Liver (tissue), 9 donors: ENCODE results near the gene FUT4. TPM values are rescaled to one million over a fixed set of nuclear protein-coding genes. Genes with fewer than 3 reads are reported as not detected.
"Not testable (repeated sequence)": the region's sequence is repeated elsewhere in the genome, so short reads cannot be mapped to it uniquely, and the experiment has no call there.

ENCODE experiments used
- DNase-seq: peaks from one replicate; pipeline ENCODE4 v3.0.0-alpha.2; 2017; ENCODE audit warnings: low spot score
- H3K27ac ChIP-seq, 2 donors: one replicate each; pipeline ENCODE4 v1.7.0; 2013; ENCODE audit warnings: inconsistent platforms in 2 of 2, low read length in 2 of 2, control low read depth in 1 of 2, low read depth in 1 of 2, mild to moderate bottlenecking in 1 of 2
- H3K27me3 ChIP-seq, 4 donors: one replicate each; pipeline versions ENCODE4 v1.6.1 to v1.7.0; 2013; ENCODE audit warnings: low read length in 3 of 4, inconsistent platforms in 1 of 4, mild to moderate bottlenecking in 1 of 4, moderate library complexity in 1 of 4; ENCODE audit not compliant: control insufficient read depth in 4 of 4, insufficient read depth in 4 of 4
- H3K36me3 ChIP-seq, 4 donors: one replicate each; pipeline versions ENCODE4 v1.6.1 to v1.7.0; 2013; ENCODE audit warnings: low read length in 3 of 4, mild to moderate bottlenecking in 3 of 4, low read depth in 1 of 4, moderate library complexity in 1 of 4; ENCODE audit not compliant: control insufficient read depth in 4 of 4, insufficient read depth in 3 of 4
- H3K4me1 ChIP-seq, 4 donors: one replicate each; pipeline versions ENCODE4 v1.6.1 to v1.7.0; 2013; ENCODE audit warnings: low read length in 3 of 4, mild to moderate bottlenecking in 3 of 4, moderate library complexity in 1 of 4; ENCODE audit not compliant: control insufficient read depth in 4 of 4, insufficient read depth in 4 of 4
- H3K4me3 ChIP-seq, 3 donors: one replicate each; pipeline versions ENCODE4 v1.6.1 to v1.7.0; 2013; ENCODE audit warnings: low read length in 3 of 3, control low read depth in 1 of 3, low read depth in 1 of 3, mild to moderate bottlenecking in 1 of 3
- H3K9ac ChIP-seq, 2 donors: one replicate each; pipeline ENCODE4 v1.7.0; 2013; ENCODE audit warnings: low read length in 2 of 2, mild to moderate bottlenecking in 2 of 2, moderate library complexity in 2 of 2, control low read depth in 1 of 2, low read depth in 1 of 2
- H3K9me3 ChIP-seq, 4 donors: one replicate each; pipeline versions ENCODE4 v1.6.1 to v1.7.0; 2013; ENCODE audit warnings: low read length in 3 of 4; ENCODE audit not compliant: control insufficient read depth in 4 of 4
- HNF4A ChIP-seq, 2 donors: conservative IDR thresholded peaks; 2 replicates each; pipeline ENCODE4 v1.6.1; 2016; ENCODE audit warnings: antibody characterized with exemption in 2 of 2, mild to moderate bottlenecking in 2 of 2
- HNF4G ChIP-seq: IDR thresholded peaks from 2 replicates; pipeline ENCODE4 v1.6.1; 2016; ENCODE audit warnings: antibody characterized with exemption
- JUND ChIP-seq, 2 donors: IDR thresholded peaks; 2 replicates each; pipeline ENCODE4 v1.6.1; 2016; ENCODE audit warnings: antibody characterized with exemption in 2 of 2
- RAD21 ChIP-seq, 2 donors: IDR thresholded peaks; 2 replicates each; pipeline ENCODE4 v1.6.1; 2016; ENCODE audit warnings: antibody characterized with exemption in 2 of 2, mild to moderate bottlenecking in 2 of 2
- RXRA ChIP-seq, 2 donors: IDR thresholded peaks; 2 replicates each; pipeline ENCODE4 v1.6.1; 2017 to 2018; ENCODE audit warnings: antibody characterized with exemption in 2 of 2, mild to moderate bottlenecking in 1 of 2
- TAF1 ChIP-seq: conservative IDR thresholded peaks from 2 replicates; pipeline ENCODE4 v1.6.1; 2016; ENCODE audit warnings: antibody characterized with exemption, mild to moderate bottlenecking
- YY1 ChIP-seq: IDR thresholded peaks from 2 replicates; pipeline ENCODE4 v1.6.1; 2016; ENCODE audit warnings: antibody characterized with exemption, mild to moderate bottlenecking
- WGBS: extraction: QIAGEN DNeasy Blood & Tissue Kit; methylation state at CpG from one replicate; pipeline ENCODE4 v1.1.7; 2013; 5-methylcytosine and 5-hydroxymethylcytosine counted together
- polyA plus RNA-seq, 2 donors: library from polyadenylated mRNA; stranded (reverse) in 1 of 2; unstranded in 1 of 2; fragments of 200-250 nt in 1 of 2; fragments of >200 nt in 1 of 2; fragmentation: Nextera tagmentation in 1 of 2; extraction: Ambion mirVana in 1 of 2; gene quantifications; one replicate each; pipeline versions ENCODE4 v1.2.1 to v1.2.3, GENCODE V29; 2013 to 2015
- total RNA-seq, 2 donors: library from RNA; depleted of rRNA; stranded (reverse); fragments of >200 nt; gene quantifications; one replicate each; pipeline ENCODE4 v1.2.3, GENCODE V29; 2014
- TF ChIP-seq, protein P1 (sequence below): IDR thresholded peaks from 2 replicates; pipeline ENCODE4 v1.6.1; 2016; ENCODE audit warnings: antibody characterized with exemption, mild to moderate bottlenecking
- TF ChIP-seq, protein P2 (sequence below): fragments of 150-350 bp; IDR thresholded peaks from 2 replicates; pipeline ENCODE4 v1.5.1; 2017; ENCODE audit warnings: improper control_type of control experiment, low read depth, low read length; ENCODE audit not compliant: missing input control
- donor health status: healthy.
- donor health status: healthy.
- donor health status: healthy.
- donor health status: healthy.
- donor health status: healthy.

Gene FUT4
- total and polyA plus RNA-seq, 4 donors, result 0.47 to 4.3 (median 1.4) TPM

DNA sequence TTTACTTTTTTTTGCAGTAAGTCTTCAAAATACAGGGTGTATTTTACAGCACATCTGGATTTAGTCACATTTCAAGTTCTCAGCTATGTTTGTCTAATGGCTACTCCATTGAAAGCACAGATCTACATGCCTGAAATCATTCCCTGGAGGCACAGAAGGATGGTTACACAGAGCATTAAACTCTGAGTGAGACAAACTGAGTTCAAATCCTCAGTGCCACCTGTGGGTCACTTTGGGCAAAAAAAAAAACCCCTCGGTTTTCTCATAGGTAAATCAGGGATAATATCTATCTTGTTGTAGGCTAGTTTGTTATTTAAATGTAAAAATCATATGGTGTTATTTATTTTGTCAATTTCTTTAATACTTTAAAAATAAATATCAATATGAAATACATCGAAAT lies 42.2 kb upstream of the FUT4 start:
- no peaks in the 10 kb centered on the region for H3K27me3 ChIP-seq
- WGBS, result 78% methylated on average over 2 of the region's 2 CpGs
- no peak overlapping the region for H3K27ac ChIP-seq
- no peak overlapping the region for H3K9ac ChIP-seq
- H3K4me1 ChIP-seq, result no peaks in the 10 kb centered on the region
- H3K4me3 ChIP-seq, result no peak overlapping the region
- H3K36me3 ChIP-seq, result peaks cover 9 to 31% (median 27%) of the 10 kb centered on the region in 4 donors
- TF ChIP-seq TAF1 (no peak), YY1 (no peak), HNF4A (conservative IDR thresholded peaks at IDR 0.05) (no peak), HNF4G (no peak), JUND (IDR thresholded peaks at IDR 0.05) (no peak), RAD21 (IDR thresholded peaks at IDR 0.05) (no peak), RXRA (IDR thresholded peaks at IDR 0.05) (no peak)
- TF ChIP-seq, protein P1, sequence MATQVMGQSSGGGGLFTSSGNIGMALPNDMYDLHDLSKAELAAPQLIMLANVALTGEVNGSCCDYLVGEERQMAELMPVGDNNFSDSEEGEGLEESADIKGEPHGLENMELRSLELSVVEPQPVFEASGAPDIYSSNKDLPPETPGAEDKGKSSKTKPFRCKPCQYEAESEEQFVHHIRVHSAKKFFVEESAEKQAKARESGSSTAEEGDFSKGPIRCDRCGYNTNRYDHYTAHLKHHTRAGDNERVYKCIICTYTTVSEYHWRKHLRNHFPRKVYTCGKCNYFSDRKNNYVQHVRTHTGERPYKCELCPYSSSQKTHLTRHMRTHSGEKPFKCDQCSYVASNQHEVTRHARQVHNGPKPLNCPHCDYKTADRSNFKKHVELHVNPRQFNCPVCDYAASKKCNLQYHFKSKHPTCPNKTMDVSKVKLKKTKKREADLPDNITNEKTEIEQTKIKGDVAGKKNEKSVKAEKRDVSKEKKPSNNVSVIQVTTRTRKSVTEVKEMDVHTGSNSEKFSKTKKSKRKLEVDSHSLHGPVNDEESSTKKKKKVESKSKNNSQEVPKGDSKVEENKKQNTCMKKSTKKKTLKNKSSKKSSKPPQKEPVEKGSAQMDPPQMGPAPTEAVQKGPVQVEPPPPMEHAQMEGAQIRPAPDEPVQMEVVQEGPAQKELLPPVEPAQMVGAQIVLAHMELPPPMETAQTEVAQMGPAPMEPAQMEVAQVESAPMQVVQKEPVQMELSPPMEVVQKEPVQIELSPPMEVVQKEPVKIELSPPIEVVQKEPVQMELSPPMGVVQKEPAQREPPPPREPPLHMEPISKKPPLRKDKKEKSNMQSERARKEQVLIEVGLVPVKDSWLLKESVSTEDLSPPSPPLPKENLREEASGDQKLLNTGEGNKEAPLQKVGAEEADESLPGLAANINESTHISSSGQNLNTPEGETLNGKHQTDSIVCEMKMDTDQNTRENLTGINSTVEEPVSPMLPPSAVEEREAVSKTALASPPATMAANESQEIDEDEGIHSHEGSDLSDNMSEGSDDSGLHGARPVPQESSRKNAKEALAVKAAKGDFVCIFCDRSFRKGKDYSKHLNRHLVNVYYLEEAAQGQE, result no peak
- no peaks in the 10 kb centered on the region for H3K9me3 ChIP-seq
- no peak for DNase-seq

DNA sequence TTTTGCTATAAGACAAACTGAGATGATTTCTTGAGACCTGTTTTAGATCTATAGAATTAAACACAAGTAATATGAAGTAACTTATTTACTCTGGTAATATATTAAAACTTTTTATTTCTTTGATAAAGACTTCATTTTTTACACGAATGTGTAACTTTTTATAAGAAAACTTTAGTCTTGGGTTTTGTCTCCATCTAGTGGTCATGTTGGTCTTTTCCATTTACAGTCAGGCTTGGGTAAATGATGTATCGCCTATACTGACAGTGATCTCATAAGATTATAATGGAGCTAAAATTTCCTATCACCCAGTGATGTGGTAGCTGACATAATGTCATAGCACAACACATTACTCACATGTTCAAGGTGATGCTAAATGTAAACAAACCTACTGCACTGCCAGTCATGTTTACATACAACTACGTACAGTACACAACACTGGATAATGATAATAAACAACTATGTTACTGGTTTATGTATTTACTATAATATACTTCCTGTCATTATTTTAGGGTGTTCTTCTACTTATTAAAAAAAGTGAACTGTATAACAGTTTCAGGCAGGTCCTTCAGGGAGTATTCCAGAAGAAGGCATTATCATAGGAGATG lies 38.9 kb upstream of the FUT4 start:
- no peak for DNase-seq
- TF ChIP-seq, protein P2, sequence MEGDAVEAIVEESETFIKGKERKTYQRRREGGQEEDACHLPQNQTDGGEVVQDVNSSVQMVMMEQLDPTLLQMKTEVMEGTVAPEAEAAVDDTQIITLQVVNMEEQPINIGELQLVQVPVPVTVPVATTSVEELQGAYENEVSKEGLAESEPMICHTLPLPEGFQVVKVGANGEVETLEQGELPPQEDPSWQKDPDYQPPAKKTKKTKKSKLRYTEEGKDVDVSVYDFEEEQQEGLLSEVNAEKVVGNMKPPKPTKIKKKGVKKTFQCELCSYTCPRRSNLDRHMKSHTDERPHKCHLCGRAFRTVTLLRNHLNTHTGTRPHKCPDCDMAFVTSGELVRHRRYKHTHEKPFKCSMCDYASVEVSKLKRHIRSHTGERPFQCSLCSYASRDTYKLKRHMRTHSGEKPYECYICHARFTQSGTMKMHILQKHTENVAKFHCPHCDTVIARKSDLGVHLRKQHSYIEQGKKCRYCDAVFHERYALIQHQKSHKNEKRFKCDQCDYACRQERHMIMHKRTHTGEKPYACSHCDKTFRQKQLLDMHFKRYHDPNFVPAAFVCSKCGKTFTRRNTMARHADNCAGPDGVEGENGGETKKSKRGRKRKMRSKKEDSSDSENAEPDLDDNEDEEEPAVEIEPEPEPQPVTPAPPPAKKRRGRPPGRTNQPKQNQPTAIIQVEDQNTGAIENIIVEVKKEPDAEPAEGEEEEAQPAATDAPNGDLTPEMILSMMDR, result peak; percentile 59
- TF ChIP-seq HNF4A (conservative IDR thresholded peaks at IDR 0.05), result no peak
- peak; percentile 78 to 83 for TF ChIP-seq RAD21 (IDR thresholded peaks at IDR 0.05)
- 9% methylated on average over 3 of the region's 3 CpGs for WGBS
- no peaks in the 10 kb centered on the region for H3K9me3 ChIP-seq
- H3K9ac ChIP-seq, result no peak overlapping the region
- peaks cover 0 to 10% (median 4%) of the 10 kb centered on the region in 4 donors for H3K36me3 ChIP-seq
- H3K27ac ChIP-seq, result no peak overlapping the region
- no peaks in the 10 kb centered on the region for H3K27me3 ChIP-seq
- H3K4me3 ChIP-seq, result no peak overlapping the region
- no peaks in the 10 kb centered on the region for H3K4me1 ChIP-seq

DNA sequence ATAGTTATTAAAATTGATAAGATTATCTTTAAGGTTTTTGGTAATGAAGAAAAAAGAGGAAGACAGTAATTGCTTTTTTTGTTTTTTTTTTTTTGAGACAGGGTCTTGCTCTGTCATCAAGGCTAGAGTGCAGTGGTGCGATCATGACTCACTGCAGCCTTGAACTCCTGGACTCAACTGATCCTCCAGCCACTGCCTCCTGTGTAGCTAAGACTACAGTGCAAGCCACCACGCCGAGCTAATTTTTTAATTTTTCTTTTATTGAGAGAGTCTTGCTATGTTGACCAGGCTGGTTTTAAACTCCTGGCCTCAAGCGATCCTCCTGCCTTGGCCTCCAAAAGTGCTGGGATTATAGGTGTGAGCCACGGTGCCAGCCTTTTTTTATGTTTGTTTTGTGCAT lies 37.2 kb upstream of the FUT4 start:
- H3K27ac ChIP-seq, DNase-seq, H3K4me3 ChIP-seq, H3K4me1 ChIP-seq, H3K27me3 ChIP-seq, H3K36me3 ChIP-seq, H3K9ac ChIP-seq, H3K9me3 ChIP-seq: not testable (repeated sequence)
- WGBS, result 91% methylated on average over 5 of the region's 5 CpGs
